Fibroblast of lung (primary cell): ENCODE measurements around the gene SLC17A3.

Source experiments
- EZH2 ChIP-seq: IDR thresholded peaks from 2 replicates; pipeline ENCODE4 v1.5.1; 2012; ENCODE audit warnings: low read length, control low read depth, mild to moderate bottlenecking; ENCODE audit errors: missing control alignments
- TF ChIP-seq, protein P1 (sequence below), 2 donors: IDR thresholded peaks in 1 of 2; conservative IDR thresholded peaks in 1 of 2; 1 replicate in 1 of 2; 2 replicates in 1 of 2; pipeline ENCODE4 v1.5.1; 2011 to 2012; ENCODE audit warnings: low read length in 2 of 2, control low read depth in 1 of 2, inconsistent platforms in 1 of 2, low read depth in 1 of 2, mild to moderate bottlenecking in 1 of 2

DNA sequence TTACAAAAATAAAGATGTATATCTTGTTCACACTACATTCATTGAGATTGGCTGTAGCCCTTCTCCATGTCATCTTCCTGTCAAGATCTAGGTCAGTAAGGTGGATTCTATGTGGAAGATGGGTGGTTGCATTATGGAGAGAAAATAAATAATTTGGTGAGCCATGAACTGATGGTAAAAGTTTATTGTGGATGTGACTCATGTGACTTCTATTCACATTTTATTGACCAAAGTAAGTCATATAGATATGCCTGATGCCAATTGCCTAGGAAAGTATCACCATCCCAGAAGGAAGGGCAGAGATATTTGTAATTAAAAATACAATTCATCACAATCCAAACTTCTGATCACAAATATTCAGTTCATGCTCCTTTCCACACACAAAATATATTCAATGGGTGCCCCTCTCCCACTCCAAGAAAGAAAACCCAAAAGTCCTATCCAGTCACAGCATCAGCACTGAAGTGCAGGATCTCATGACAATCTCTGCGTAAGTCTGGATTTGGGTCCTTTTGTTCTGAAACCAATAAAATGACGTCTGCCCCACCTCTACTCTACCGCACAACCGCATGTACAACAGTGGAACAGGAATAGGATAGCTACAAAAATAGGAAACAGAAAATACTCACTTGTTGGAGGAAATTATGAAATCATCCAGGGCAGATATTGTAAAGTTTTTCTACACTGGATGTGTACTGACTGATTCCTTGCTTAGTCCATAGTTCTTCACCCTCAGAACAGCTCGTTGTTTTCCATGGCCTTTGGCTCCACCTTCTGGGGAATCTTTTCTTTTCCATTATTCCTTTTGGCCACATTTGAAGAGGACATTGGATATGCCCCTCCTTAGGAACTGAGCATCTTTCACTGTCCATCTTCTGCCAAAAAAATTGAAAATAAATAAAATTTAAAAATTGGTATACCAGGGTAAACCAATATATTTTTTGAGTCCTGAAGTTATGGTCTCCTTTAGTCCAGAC lies 16.1 kb upstream of the SLC17A3 start:
- TF ChIP-seq, protein P1, sequence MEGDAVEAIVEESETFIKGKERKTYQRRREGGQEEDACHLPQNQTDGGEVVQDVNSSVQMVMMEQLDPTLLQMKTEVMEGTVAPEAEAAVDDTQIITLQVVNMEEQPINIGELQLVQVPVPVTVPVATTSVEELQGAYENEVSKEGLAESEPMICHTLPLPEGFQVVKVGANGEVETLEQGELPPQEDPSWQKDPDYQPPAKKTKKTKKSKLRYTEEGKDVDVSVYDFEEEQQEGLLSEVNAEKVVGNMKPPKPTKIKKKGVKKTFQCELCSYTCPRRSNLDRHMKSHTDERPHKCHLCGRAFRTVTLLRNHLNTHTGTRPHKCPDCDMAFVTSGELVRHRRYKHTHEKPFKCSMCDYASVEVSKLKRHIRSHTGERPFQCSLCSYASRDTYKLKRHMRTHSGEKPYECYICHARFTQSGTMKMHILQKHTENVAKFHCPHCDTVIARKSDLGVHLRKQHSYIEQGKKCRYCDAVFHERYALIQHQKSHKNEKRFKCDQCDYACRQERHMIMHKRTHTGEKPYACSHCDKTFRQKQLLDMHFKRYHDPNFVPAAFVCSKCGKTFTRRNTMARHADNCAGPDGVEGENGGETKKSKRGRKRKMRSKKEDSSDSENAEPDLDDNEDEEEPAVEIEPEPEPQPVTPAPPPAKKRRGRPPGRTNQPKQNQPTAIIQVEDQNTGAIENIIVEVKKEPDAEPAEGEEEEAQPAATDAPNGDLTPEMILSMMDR (conservative IDR thresholded peaks at IDR 0.05 in 1 of 2, IDR thresholded peaks at IDR 0.05 in 1 of 2; ENCODE audit: low read depth in 1 of 2, low read length in 2 of 2): peak; percentile 41 to 58
- TF ChIP-seq EZH2: no peak
